AG04449 (cell line): ENCODE results near the gene IL1RAP.

Source experiments
- CTCF ChIA-PET: fragments of 350-600 bp; formaldehyde crosslinking; extraction: SDS; loops from one replicate; lab custom pipeline; 2021; ENCODE audit warnings: antibody characterized with exemption; lab: Yijun Ruan, JAX
- POLR2A ChIA-PET: fragments of 400-600, 350-600 bp; formaldehyde crosslinking; extraction: SDS; loops from one replicate; lab custom pipeline; 2020; ENCODE audit warnings: antibody characterized with exemption, inconsistent platforms; lab: Yijun Ruan, JAX
- DNase-seq: peaks from one replicate; pipeline ENCODE4 v3.0.0-alpha.2; 2010; ENCODE audit warnings: low read depth, low spot score
- H3K4me3 ChIP-seq: 2 replicates; pipeline ENCODE4 v1.5.1; 2011; ENCODE audit warnings: low read depth, mild to moderate bottlenecking, control low read depth, low read length
- TF ChIP-seq, protein P1 (sequence below): IDR thresholded peaks from one replicate; pipeline ENCODE4 v1.5.1; 2011; ENCODE audit warnings: mild to moderate bottlenecking, moderate library complexity, low read length, control low read depth, inconsistent platforms; ENCODE audit not compliant: insufficient read depth; ENCODE audit errors: missing control alignments

Gene IL1RAP

DNA sequence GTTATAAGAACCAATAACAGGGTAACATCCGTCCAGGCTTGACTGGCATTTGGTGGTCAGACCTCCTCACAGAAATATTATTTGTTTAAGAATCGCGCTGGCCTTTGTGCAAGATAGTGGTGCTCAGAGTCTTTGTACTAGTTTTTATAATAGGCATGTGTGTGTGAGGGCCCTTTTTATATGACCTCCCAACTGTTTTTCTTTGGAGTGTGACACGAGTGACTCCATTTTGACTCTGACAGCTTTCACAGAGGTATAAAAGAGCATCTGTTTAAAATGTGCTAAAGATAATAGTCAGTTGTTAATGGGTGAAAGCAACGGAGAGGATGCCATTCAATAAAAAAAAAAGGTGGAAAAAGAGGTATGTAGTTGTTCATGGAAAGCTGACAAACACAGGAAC is 110.4 kb downstream of the IL1RAP start:
- H3K4me3 ChIP-seq: no peak overlapping the region
- TF ChIP-seq, protein P1, sequence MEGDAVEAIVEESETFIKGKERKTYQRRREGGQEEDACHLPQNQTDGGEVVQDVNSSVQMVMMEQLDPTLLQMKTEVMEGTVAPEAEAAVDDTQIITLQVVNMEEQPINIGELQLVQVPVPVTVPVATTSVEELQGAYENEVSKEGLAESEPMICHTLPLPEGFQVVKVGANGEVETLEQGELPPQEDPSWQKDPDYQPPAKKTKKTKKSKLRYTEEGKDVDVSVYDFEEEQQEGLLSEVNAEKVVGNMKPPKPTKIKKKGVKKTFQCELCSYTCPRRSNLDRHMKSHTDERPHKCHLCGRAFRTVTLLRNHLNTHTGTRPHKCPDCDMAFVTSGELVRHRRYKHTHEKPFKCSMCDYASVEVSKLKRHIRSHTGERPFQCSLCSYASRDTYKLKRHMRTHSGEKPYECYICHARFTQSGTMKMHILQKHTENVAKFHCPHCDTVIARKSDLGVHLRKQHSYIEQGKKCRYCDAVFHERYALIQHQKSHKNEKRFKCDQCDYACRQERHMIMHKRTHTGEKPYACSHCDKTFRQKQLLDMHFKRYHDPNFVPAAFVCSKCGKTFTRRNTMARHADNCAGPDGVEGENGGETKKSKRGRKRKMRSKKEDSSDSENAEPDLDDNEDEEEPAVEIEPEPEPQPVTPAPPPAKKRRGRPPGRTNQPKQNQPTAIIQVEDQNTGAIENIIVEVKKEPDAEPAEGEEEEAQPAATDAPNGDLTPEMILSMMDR: no peak
- ChIA-PET POLR2A (no interaction called here), CTCF (no interaction called here)
- no peak for DNase-seq

DNA sequence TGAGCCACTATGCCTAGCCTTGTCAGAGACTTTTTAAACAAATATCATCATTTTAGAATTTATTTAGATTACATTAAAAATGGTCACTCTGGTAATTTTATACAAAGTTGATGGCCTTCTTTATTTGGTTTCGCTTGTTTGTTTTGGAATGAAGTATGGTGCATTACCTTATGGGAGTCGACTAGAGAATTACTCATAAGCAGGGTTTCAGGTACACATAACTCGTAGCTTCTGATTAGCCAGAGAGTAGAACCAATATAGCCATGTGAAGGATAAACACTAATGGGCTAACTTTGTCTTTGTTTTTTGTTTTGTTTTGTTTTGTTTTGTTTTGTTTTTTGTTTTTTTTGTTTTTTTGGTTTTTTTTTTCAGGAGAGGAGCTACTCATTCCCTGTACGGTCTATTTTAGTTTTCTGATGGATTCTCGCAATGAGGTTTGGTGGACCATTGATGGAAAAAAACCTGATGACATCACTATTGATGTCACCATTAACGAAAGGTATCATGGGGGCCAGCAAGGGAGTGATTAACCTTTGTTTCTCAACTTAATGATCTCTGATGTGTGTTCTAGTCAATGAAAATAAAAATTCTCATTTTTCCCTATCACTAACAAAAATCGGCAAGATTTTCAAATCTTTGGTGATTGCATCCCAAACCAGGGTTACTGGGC is 113.2 kb downstream of the IL1RAP start:
- H3K4me3 ChIP-seq: no peak overlapping the region
- ChIA-PET POLR2A (no interaction called here), CTCF (no interaction called here)
- TF ChIP-seq, protein P1: no peak
- no peak for DNase-seq

DNA sequence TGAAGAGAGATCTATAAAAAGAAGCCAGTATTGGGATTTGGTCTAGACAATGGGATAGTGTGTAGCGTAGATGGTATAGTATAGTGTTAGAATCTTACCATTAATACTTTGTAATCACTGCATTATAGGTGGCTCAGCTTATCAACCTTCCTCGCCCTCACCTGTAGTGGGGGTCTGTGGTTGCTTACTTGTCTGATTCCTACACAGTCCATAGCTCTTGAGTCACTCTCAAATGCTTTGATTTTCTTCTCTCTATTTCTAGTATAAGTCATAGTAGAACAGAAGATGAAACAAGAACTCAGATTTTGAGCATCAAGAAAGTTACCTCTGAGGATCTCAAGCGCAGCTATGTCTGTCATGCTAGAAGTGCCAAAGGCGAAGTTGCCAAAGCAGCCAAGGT is 115.2 kb downstream of the IL1RAP start:
- no peak for DNase-seq
- ChIA-PET POLR2A (no interaction called here), CTCF (interaction anchor here (1.2 kb wide), 1 partner anchor 13 kb away, joined by 4 read pairs; no protein-coding TSS in a partner anchor)
- no peak overlapping the region for H3K4me3 ChIP-seq
- TF ChIP-seq, protein P1: no peak

- no peak overlapping the region for H3K4me3 ChIP-seq
- no peak for DNase-seq
- CTCF ChIA-PET: interaction anchor here (1.0 kb wide), 1 partner anchor 66 kb away, joined by 3 read pairs; no protein-coding TSS in a partner anchor
- POLR2A ChIA-PET: no interaction called here
- TF ChIP-seq, protein P1: no peak
These were observed 117.4 kb downstream of the IL1RAP start for GRCh38 chr3:190631295-190631694.

GRCh38 chr3:190641564-190641963 is 127.7 kb downstream of the IL1RAP start:
- TF ChIP-seq, protein P1: no peak
- no peak for DNase-seq
- H3K4me3 ChIP-seq: no peak overlapping the region
- CTCF ChIA-PET: no interaction called here
- POLR2A ChIA-PET: no interaction called here

DNA sequence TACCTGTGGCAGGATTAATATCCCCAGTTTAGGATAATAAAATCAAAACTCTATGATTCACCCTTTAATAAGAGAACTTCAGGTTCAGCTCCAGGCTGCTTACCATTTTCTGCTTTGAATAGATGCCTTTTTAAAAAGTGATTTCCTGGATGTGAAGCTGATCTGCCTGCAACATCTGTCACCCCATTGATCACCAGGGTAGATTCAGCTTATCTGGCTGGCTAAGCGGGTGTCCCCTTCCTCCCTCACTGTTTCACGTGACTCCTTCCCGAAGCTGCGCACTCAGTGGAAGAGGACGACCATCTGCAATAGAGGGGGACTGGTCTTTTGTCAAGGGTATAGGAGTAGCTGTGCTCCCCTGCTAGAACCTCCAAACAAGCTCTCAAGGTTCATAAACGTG is 128.1 kb downstream of the IL1RAP start:
- POLR2A ChIA-PET: no interaction called here
- CTCF ChIA-PET: interaction anchor here (1.3 kb wide), 1 partner anchor 13 kb away, joined by 4 read pairs; no protein-coding TSS in a partner anchor

More for the DNA sequence above, 128.1 kb downstream of the IL1RAP start:
- H3K4me3 ChIP-seq: no peak overlapping the region
- TF ChIP-seq, protein P1: no peak
- DNase-seq: no peak
